GM19467 (cell line): ENCODE measurements around the gene SERPINB10.

ENCODE experiments used
- ATAC-seq: cut with Tn5 transposase; IDR thresholded peaks from one replicate; pipeline ENCODE4 v1.9.1; 2021; ENCODE audit warnings: mild to moderate bottlenecking, moderate library complexity; ENCODE audit not compliant: unreplicated experiment

Gene SERPINB10

GRCh38 chr18:63977040-63977439 is 69.3 kb downstream of the SERPINB10 start:
- ATAC-seq = no peak

- peak; percentile 72 for ATAC-seq
Observed at GRCh38 chr18:63979409-63979920, 71.7 kb downstream of the SERPINB10 start.

DNA sequence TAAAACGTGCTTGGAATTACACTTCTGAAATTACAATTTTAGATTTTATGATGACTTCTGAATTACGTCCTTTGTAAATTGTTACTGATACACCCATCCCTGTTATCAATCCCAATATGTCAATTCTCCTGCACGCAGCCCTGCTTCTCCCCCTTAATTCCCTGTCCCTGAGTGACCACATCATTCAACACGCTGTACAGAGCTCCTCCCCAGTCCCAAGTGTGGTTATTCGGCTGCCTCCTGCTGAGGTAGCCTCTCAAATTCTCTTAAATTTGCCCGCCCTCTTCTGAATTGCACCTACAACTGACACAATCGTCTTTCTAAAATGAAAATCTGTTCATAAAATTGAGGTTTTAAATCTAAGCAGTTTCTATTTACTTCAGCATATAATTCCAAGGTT is 72.3 kb downstream of the SERPINB10 start:
- ATAC-seq = no peak

GRCh38 chr18:63980896-63981460 is 73.2 kb downstream of the SERPINB10 start:
- no peak for ATAC-seq

DNA sequence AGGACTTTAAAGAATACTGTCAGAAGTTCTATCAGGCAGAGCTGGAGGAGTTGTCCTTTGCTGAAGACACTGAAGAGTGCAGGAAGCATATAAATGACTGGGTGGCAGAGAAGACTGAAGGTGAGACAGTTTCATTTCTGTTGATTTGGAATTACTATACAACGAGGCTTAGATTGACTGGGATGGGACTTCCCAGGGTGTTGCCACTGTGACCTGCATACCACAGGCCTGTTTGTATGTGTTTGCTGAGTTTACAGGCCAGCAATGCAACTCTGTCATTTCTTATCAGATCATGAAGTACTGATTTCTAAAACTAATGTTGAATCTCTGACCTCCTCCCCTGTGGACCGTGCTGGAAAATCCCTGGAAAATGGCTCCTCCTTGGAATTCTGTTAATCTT is 74.0 kb downstream of the SERPINB10 start:
- no peak for ATAC-seq

- ATAC-seq = no peak
Observed at GRCh38 chr18:63982361-63982760, 74.6 kb downstream of the SERPINB10 start.
